ENCODE results near the gene STX5. TPM values are rescaled to one million over a fixed set of nuclear protein-coding genes. Genes with fewer than 3 reads are reported as not detected.
"Not testable (repeated sequence)": the region's sequence is repeated elsewhere in the genome, so short reads cannot be mapped to it uniquely, and the experiment has no call there.

Gene STX5
- polyA plus RNA-seq, 1 donor: 31.7 TPM

DNA sequence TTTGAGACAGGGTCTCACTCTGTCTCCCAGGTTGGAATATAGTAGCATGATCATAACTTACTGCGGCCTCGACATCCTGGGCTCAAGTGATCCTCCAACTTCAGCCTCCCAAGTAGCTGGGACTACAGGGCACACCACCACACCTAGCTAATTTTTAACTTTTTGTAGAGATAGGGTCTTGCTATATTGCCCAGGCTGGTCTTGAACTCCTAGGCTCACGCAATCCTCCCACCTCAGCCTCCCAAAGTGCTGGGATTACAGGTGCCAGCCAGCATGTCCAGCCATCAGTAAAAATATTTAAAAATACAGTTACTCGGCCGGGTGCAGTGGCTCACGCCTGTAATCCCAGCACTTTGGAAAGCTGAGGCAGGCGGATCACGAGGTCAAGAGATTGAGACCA lies 3.7 kb downstream of the STX5 start:
- DNase-seq: not testable (repeated sequence)

DNA sequence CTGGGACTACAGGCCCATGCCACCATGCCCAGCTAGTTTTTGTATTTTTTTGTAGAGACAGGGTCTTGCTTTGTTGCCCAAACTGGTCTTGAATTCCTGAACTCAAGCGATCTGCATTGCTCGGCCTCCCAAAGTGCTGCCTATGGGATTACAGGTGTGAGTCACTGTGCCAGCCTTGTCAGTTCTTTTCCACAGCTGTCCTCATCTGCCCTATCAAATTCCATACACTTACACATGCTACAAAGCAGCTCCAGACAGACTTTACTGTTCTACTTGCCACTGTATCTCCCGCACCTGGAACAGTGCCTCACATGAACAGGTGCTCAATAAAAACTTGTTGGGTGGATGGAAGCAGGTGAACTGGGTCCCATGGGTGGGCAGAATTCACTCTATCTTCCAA lies 8.2 kb downstream of the STX5 start:
- no peak for DNase-seq

DNA sequence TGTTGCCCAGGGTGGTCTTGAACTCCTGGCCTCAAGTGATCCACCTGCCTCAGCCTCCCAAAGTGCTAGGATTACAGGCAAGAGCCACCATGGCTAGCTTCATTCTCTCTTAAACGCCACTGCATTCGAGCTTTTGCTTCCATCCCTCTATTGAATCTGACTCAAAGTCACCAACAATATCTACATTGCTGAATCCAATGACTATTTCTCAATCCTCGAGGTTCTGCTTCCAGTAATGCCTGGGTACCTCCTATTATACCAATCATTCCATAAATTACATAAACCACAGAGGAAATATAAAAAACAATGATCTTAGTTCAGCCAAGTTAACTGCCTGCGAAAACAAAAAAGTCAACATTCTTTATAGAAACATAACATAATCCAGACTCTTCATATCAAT lies 14.7 kb downstream of the STX5 start:
- DNase-seq: no peak

DNA sequence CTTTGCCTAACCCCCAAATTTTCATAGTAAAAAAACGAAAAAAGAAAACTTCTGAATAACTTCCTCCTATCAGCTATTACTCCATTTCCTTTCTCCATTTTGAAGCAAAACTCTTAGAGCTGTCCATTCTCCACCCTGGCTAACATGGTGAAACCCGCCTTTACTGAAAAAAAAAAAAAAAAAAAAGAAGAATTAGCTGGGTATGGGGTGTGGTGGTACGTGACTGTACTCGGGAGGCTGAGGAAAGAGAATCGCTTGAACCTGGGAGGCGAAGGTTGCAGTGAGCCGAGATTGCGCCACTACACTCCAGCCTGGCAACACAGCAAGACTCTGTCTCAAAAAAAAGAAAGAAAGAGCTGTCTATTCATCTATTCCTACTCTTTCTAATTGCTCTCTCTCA lies 15.3 kb downstream of the STX5 start:
- no peak for DNase-seq

DNA sequence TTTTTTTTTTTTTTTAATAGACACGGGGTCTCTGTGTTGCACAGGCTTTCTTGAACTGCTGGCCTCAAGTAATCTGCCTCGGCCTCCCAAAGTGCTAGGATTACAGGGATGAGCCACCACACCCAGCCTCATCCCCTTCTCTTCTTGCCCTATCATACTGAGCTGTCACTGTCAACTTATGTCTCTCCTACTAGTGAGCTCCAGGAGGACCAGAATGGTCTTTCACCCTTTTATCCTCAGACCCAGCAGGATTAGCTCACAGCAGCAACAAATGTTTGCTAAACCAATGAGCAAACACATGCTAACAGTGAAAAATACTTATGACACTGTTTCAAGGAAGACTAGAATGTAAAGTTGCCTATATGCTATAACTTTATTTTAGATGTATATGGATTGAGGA lies 20.2 kb downstream of the STX5 start:
- DNase-seq: no peak

DNA sequence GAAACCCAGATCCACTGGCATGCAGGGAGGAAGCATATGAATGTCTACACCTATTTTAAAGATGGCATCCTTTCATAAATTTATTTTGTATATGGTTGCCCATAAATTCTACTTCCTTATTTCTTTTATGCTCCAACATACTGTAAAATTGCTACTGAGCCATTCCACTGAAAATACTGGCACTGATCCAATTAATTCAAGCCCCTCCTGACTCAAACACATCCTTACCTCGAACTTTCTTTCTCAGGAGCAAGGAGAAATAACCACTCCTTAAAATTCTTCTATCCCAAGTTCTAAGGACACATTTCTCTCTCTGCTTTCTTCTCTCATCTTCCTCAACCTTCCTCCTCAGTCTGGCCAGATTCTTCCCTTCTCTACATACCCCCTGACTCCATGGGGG lies 21.1 kb downstream of the STX5 start:
- no peak for DNase-seq

DNA sequence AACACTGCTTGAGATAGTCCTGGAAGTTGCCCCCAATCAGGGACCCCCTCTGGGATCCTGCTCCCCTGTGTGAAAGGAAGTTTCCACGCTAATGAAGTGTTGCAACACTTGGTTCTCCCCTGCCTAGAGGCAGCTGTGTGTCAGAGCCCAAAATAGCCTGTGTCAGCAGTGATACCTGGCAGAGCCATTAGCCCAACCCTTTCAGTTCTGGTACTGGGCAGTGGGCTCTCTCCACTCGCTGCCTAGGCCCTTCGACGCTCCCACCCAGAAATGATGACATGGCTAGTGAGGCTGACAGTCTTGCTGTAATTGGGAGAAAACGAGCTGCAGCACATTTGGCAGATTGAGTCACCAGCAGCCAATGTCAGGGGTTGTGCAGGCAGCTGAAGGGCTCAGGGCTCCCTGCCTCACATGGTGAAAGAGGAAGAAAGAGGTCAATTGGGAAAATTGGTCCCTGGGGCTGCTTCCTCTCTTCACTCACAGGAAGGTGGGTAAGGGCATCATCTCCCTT lies 25.2 kb downstream of the STX5 start:
- DNase-seq: no peak

DNA sequence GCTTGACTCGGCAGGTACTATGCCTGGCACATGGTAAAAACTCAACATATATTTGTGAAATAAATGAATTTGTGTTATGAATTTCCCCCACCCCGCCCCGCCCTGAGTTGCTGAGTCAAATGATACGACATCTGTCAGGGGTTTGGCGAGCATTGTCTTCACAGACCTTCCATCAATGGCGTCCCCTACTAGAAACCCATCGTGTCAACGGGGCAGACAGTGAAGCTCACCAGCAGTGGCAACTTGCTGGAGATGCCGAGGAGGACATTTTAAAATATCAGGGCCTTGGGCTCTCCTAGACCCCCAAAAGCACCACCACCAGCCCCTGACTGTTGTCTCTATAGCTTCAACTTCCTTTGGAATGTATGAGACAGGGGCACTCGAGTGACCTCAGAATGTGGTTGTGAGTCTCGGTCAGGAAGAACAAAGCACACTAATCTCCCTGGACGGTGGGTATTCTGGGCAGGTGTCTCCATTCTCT lies 25.9 kb downstream of the STX5 start:
- DNase-seq: no peak

DNA sequence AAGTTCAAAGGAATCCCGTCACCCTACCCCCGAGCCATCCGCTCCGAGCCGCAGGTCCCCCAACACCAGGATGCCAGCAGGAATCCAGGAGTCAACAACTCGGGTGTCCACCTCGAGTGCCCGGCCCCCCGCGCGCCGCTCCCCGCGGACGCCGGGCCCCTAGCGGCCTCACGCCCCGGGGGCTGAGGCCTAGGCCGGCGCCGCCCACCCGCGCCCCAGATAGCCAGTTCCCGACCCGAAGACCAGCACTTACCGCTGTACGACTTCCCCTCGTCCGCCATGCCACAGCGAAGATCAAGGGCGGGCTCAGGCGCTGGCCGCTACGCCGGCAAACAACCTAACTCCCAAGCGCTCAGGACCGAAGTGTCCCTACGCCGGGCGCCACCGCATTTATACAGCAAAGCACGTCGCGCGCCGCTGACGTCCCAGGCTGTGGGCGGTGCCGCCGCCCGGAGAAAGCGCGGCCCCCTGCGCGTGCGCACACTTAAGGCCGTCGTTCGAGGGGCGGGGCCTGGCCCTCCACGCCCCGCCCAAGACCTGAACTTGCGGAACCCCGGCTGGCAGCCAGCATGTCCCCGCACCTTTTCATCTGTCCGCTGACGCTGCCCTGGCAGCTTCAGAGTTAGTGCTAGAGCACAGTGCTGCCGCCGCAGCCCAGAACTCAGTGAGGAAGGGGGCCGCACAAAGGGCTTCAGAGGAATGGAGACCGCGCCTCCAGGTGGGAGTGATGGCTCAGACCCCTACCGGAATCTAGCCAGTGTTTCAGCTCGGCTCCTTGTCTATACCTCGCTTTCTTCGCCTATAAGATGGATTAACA lies 26.6 kb downstream of the STX5 start, which contains the start of gene NXF1:
Gene NXF1 (minus strand): TSS at position 365 of the 817 bp plus-strand sequence. CDS start 84 bp downstream, at position 281.
- DNase-seq: peak; percentile 97

DNA sequence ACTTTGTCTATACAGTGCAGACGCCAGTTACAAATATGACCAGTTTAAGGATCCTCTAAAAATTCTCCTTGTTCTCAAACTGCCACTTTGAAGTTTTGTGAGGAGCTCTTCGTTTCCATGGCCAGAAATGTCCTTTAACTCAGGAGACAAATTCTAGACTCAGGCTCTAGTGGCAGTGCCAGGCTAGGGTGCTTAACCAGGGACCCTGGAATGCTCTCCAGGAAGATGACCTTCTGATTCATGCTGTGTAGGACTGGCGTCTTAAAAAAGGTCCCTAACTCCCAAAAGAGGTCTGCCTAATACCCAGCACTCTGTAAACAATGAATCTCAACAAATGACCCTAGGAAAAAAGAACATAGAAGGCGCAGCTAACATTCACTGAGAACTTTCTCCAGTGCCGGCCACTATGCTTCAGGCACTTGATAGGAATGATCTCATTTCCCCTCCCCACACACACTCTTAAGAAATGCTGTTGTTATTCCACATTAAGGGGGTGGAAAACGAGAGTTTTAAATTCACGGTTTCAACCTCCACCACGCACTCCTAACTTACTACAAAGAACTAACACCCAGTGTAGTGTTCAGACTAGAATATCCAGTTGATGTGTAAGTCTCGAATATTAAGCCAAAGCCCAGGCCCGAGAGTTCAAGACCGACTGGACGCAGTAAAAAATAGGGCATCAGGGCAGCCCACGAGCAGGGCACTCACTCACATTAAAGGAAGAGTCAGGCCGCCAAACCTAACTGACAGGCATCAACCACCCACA lies 27.4 kb downstream of the STX5 start:
- DNase-seq: peak; percentile 41

DNA sequence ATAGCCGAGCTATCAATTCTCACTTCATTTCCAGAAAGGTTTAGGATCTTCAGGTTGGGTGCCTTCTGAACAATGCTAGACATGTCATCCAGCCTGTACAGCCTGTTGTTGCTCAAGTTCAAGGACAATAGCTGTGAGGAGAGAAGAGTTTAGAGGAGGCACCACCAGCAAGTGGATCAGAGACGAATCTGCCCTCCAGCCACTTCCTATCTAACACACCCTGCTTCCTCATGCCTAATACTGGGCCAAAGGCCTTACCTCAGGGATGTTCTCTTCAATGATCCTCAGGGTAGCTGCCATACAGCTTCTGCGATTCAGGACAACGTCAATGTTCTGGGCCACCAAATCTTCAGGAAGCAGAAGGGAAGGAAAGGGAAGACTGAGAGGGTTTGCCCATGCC lies 30.8 kb downstream of the STX5 start:
- no peak for DNase-seq

DNA sequence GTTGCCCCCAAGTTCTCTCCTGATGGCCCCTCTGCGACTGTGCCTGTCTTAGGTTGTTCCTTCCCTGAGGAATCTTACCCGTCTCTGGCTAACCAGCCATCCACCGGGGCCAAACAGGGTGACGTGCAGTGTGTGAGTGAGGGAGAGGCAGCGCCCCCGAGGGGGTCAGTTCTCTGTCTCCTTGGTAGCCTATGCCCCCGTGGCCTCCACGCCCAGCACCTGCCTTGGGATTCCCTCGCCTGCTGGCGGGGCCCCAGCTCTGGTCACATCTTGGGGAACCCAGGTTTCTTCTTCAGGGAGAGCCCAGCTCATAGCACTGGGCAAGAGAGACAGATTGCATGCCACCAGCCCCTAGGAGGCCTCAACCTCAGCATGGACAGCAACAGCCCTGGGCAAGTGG lies 32.4 kb downstream of the STX5 start:
- DNase-seq: no peak

DNA sequence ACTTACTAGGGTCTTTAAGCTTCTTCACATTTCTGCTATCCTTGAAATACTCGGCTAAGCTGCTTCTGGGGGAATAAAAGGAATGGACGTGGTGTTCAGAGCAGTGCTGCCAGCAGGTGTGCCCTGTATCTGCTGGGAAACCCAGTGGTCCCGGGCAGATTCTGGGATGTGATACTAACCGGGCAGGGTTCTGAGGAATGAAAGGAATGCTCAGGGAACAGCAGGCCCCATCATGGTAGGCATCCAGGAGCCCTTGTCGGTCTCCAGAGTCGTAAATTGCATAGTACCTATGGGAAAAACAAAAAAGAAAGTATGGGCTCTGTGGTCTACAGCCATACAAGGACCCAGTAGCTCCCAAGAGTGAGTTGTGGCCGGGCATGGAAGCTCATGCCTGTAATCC lies 35.6 kb downstream of the STX5 start:
- no peak for DNase-seq

DNA sequence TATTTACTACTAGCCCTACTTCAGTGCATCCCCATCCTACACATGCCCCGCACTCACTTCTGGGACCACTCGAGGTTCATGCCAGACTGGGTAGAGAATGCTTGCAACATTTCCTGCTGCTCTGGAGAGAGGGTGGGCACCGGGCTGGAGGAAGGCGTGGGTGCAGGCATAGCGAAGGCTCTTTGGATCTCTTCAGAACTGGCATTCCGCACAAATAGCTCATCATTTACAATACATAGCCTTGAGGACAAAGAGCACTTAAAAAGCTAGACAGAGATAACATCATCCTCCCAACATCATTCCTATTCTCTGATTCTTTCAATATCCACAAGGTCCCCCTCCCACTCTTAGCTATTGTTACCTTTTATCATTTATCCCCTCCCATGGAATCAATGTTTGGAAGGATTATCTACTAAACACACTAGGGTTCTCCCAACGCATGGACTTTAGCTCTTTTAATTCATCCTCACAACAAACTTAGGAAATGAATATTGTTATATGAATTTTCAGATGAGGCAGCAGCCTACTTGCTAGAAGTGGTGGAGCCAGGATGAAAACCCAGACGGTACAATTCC lies 37.6 kb downstream of the STX5 start:
- DNase-seq: no peak

DNA sequence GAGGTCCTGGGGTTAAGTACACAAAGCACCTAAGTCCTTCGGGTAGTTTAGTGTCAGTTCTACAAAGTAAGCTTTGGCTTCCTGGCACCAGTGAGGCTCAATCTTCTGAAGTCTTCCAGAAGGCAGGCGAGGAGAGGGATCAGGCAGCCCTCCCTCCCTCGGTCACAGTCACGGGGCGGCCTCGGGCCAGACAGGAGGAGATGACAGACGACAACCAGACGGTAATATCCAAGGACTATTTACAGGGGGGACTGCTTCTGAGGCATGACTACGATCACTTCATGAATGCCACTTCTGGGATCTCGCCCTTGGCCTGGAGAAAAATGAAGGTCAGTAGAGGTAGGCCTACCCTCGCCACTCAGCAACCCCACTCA lies 39.7 kb downstream of the STX5 start:
- DNase-seq: no peak

DNA sequence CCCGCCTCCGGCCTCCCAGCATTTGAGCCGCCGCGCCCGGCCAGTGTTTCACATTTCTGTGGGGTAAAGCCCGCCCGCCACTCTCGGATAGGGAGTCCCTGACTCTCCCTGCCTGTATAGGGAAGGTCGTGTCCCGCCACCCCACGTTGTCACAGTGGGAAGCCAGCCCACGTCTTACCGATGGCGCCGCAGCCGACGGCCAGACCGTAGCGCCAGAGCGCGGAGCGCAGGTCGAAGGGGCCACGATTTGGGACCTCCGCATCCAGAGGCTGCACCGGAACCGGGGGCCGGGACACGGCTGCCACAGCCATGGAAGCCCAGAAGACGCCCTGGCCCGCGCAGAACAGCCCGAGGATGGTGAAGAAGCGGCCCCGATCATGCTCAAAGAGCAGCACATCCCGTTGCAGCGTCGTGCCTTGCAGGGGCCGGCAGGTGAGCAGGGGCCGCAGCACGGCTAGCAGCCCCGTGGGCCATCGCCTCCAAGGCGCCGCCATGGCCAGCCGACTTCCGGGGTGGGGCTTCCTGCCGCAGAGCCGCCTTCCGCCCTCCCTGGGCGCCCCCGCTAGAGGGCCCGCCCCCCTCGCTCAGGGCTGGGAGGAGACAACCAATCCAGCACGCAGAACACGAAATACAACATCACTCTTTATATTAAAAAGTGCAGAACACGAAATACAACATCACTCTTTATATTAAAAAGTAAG lies 40.2 kb downstream of the STX5 start, which contains the start of gene TMEM223:
Gene TMEM223 (minus strand): TSS at position 506 of the 701 bp plus-strand sequence. CDS start 12 bp downstream, at position 494.
- peak; percentile 90 for DNase-seq

DNA sequence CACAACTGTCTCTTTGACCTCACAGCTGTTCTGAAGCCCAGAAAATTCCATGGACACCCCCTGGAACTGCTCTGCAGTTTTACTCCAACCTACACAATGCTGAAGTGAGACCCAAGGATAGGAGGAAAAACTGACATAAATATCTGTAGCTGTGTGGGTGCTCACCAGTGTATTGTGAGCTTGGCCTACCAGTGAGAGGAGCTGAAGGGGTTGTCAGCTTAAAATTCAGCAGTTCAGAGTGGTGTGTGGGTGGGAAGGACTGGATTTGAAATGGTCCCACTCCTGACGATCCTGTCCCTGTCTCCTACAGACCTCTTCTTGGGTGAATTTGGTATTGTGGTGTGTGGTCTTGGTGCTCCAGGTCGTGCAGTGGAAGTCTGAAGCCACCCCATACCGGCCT lies 42.3 kb downstream of the STX5 start:
- DNase-seq: no peak

DNA sequence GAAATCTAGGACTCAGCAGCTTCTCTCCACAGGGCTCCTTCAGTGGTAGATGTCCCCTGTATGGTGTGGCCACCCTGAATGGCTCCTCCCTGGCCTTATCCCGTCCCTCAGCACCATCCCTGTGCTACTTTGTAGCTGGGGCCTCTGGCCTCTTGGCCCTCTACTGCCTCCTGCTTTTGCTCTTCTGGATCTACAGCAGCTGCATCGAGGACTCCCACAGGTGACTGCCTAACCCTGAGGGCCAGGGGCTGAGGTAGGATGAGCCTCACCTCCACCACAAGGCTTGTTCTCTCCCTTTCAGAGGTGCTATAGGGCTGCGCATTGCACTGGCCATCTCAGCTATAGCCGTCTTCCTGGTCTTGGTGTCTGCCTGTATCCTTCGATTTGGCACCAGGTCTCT lies 42.9 kb downstream of the STX5 start:
- no peak for DNase-seq

DNA sequence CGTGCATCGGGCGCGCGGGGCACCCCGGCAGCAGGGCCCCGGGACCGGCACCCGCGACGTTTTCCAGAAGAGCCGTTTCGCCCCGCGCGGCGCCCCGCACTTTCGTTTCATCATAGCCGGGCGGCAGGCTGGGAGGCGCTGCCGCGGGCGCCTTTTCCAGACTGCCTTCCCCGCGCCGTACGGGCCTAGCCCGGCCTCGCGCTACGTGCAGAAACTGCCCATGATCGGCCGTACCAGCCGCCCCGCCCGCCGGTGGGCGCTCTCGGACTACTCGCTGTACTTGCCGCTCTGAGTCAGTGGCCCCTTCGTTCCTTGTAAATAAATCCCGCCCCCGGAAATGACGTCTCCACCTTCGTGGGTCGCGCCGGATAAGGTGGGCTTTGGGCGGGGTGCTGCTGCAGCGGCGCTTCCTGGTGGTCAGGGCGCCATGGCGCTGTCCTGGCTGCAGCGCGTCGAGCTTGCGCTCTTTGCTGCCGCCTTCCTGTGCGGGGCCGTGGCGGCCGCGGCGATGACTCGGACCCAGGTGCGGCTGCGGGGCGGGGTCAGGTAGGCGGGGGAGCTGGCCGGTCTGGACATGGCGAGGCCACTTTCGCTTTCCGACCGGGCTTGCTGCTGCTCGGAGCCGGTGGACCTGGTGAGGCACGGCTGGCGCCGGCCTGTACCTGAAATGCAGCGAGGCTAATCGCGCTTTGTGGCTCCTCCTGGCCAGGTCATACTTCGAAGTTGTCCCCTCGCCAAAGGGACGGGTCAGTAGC lies 44.7 kb downstream of the STX5 start, which contains the start of gene TMEM179B:
Gene TMEM179B (plus strand): TSS at position 398 of the 755 bp plus-strand sequence. CDS start 30 bp downstream, at position 428.
- peak; percentile 99 for DNase-seq

DNA sequence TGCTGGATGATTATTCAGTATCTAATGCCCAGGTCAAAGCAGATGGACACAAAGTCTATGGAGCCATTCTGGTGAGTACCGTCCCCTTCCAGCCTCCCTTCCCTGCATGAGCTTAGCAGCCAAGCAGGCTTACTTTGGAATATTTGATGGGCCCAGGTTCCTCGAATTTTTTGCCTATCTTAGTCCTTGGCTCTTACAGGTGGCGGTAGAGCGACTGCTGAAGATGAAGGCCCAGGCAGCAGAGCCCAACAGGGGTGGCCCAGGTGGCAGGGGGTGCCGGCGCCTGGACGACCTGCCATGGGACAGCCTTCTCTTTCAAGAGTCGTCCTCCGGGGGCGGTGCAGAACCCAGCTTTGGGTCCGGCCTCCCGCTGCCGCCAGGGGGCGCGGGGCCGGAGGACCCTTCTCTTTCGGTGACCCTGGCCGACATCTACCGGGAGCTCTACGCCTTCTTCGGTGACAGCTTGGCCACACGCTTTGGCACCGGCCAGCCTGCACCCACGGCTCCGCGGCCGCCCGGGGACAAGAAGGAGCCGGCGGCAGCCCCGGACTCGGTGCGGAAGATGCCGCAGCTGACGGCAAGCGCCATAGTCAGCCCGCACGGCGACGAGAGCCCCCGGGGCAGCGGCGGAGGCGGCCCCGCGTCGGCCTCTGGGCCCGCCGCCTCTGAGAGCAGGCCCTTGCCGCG lies 45.4 kb downstream of the STX5 start:
- peak; percentile 91 for DNase-seq

DNA sequence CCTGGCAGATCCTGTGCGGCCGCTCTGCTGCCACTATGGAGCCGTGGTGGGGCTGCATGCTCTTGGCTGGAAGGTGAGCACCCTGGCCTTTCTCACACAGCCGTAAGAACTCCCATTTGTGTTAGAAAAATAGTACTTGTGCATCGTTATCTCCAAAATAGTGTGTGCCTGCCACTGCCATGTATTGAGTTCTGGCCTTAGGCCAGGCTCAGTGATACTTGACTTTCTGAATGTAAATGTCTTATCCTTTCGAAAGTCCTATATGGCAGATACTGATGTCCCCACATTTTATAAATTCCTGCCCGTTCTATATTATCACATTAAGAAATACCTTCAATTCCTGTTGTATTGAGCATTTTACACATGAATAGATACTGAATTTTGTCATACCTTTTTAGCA lies 49.1 kb downstream of the STX5 start:
- no peak for DNase-seq

Measured in hindlimb muscle (tissue), 1 donor.